GM12873 (cell line): Measurements from ENCODE around the gene EHD2.

ENCODE experiments used
- CTCF ChIP-seq: IDR thresholded peaks from 2 replicates; pipeline ENCODE4 v1.5.1; 2012; ENCODE audit warnings: low read depth, mild to moderate bottlenecking, moderate library complexity, low read length, control low read depth; ENCODE audit not compliant: insufficient read depth; ENCODE audit errors: missing control alignments

The EHD2 gene

DNA sequence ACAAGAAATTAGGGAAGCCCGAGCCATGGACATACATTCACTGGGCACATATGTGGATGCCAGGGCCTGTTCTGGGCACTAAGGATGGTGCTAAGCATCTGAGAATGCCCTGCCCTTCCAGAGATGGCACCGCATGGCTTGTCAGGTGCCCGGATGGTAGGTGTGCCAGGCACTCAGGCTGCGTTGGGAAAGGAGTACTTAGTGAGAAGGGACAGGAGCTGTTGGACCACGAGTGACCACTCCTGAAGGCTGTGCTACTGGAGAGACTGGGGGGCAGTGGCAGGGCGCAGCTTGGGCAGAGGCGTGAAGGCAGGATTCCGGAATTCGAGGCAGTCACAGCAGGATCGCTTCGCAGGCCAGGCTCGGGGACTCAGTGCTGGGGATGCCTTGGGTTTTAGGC, 38.0 kb upstream of the EHD2 start:
- TF ChIP-seq CTCF: no peak

- TF ChIP-seq CTCF: no peak
Observed at GRCh38 chr19:47675859-47676258, 37.4 kb upstream of the EHD2 start.

DNA sequence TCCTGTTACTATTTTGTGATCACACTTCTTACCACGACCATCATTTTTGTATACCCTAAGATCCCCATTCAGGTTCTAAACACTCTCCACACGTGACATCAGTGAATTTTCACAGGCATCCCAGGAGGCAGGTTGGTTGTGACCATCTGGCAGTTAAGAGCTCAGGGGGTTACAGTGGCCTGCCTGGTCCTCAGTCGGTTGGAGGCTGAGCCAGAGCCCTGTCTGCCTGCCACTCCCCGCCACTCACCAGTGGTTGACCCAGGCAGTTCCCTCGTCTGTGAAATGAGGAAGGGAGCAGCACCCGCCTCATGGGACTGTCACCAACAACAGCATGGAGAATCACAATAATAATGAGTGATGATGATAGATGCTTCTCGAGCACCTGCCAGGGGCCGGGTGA, 36.4 kb upstream of the EHD2 start:
- no peak for TF ChIP-seq CTCF

DNA sequence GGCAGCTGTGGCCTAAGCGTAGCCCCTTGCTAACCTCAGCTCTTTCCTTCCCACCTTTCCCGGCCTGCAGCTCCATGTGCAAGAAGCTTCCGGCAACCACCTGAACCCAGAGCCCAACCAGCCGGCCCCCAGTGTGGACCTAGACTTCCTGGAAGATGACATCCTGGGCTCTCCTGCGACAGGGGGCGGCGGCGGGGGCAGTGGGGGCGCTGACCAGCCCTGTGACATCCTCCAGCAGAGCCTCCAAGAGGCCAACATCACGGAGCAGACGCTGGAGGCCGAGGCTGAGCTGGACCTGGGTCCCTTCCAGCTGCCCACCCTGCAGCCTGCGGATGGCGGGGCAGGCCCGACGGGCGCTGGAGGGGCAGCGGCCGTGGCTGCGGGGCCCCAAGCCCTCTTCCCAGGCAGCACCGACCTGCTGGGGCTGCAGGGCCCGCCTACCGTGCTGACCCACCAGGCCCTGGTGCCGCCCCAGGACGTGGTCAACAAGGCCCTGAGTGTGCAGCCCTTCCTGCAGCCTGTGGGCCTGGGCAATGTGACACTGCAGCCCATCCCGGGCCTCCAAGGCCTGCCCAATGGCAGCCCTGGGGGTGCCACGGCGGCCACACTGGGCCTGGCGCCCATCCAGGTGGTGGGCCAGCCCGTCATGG, 33.8 kb upstream of the EHD2 start:
- no peak for TF ChIP-seq CTCF

DNA sequence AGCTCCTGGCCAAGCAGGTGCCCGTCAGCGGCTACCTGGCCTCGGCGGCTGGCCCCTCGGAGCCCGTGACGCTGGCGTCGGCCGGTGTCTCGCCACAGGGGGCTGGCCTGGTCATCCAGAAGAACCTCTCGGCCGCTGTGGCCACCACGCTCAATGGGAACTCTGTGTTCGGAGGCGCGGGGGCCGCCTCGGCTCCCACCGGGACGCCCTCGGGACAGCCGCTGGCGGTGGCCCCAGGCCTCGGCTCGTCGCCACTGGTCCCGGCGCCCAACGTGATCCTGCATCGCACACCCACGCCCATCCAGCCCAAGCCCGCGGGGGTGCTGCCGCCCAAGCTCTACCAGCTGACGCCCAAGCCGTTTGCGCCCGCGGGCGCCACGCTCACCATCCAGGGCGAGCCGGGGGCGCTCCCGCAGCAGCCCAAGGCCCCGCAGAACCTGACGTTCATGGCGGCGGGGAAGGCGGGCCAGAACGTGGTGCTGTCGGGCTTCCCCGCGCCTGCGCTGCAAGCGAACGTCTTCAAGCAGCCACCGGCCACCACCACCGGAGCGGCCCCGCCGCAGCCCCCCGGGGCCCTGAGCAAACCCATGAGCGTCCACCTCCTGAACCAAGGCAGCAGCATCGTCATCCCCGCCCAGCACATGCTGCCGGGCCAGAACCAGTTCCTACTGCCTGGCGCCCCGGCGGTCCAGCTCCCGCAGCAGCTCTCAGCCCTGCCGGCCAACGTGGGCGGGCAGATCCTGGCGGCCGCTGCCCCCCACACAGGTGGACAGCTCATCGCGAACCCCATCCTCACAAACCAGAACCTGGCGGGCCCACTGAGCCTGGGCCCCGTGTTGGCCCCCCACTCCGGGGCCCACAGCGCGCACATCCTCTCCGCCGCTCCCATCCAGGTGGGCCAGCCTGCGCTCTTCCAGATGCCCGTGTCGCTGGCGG, 33.0 kb upstream of the EHD2 start:
- TF ChIP-seq CTCF: no peak

- TF ChIP-seq CTCF: no peak
Observed at GRCh38 chr19:47680858-47681332, 32.3 kb upstream of the EHD2 start.

DNA sequence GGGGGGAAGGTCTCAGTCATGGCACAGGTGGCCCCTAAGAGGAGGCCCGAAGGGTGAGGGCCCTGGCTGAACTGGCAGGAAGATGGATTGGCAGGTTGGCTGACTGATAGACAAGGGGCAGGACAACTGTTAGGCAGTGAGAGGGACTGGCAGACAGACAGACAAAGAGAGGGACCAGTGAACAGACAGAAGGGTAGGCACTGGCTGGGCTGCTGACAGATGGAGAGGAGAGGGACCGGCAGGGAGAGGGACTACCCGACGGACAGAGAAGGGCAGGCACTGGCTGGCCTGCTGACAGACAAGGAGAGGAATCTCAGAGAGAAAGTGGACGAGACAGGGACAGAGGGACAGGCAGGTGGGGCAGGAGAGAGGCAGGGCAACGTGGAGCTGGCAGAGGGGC, 31.8 kb upstream of the EHD2 start:
- TF ChIP-seq CTCF: no peak
